SK-N-DZ (cell line): ENCODE measurements around the gene TNPO3.
"Not testable (repeated sequence)": the region's sequence is repeated elsewhere in the genome, so short reads cannot be mapped to it uniquely, and the experiment has no call there.

Experiments
- DNase-seq: peaks from one replicate; pipeline ENCODE4 v3.0.0-alpha.2; 2015; ENCODE audit warnings: low spot score

The TNPO3 gene

GRCh38 chr7:129072479-129073011 is 17.6 kb upstream of the TNPO3 start:
- no peak for DNase-seq

GRCh38 chr7:129069021-129069420 is 14.1 kb upstream of the TNPO3 start:
- no peak for DNase-seq

- no peak for DNase-seq
Observed at GRCh38 chr7:129067943-129068548, 13.1 kb upstream of the TNPO3 start.

GRCh38 chr7:129067132-129067561 is 12.2 kb upstream of the TNPO3 start:
- not testable (repeated sequence) for DNase-seq

- DNase-seq, result peak; percentile 10
Observed at GRCh38 chr7:129066290-129067131, 11.6 kb upstream of the TNPO3 start.

GRCh38 chr7:129055861-129056464 is 1.1 kb upstream of the TNPO3 start:
- DNase-seq, result no peak

- DNase-seq, result no peak
Observed at GRCh38 chr7:129055294-129055816, 444 bp upstream of the TNPO3 start.

GRCh38 chr7:129053938-129054437 is 923 bp downstream of the TNPO3 start:
- DNase-seq, result peak; percentile 45

- no peak for DNase-seq
Observed at GRCh38 chr7:129052441-129052840, 2.5 kb downstream of the TNPO3 start.

- not testable (repeated sequence) for DNase-seq
Observed at GRCh38 chr7:129051459-129051858, 3.5 kb downstream of the TNPO3 start.

GRCh38 chr7:129047761-129048160 is 7.2 kb downstream of the TNPO3 start:
- DNase-seq, result no peak

GRCh38 chr7:129045682-129046081 is 9.2 kb downstream of the TNPO3 start:
- DNase-seq, result no peak

GRCh38 chr7:129043012-129043411 is 11.9 kb downstream of the TNPO3 start:
- no peak for DNase-seq

GRCh38 chr7:129041142-129042085 is 13.5 kb downstream of the TNPO3 start:
- no peak for DNase-seq

- not testable (repeated sequence) for DNase-seq
Observed at GRCh38 chr7:129038468-129038867, 16.4 kb downstream of the TNPO3 start.

- no peak for DNase-seq
Observed at GRCh38 chr7:129037585-129037984, 17.3 kb downstream of the TNPO3 start.

GRCh38 chr7:129032017-129032416 is 22.9 kb downstream of the TNPO3 start:
- no peak for DNase-seq

GRCh38 chr7:129030440-129030839 is 24.5 kb downstream of the TNPO3 start:
- DNase-seq, result no peak

GRCh38 chr7:129024125-129024524 is 30.8 kb downstream of the TNPO3 start:
- DNase-seq, result no peak

GRCh38 chr7:129021656-129022055 is 33.3 kb downstream of the TNPO3 start:
- DNase-seq, result no peak
